GM12878 (cell line): ENCODE data around the gene CD244.

Experiments
- JUNB ChIP-seq: IDR thresholded peaks from 2 replicates; pipeline ENCODE4 v1.6.1; 2016; ENCODE audit warnings: antibody characterized with exemption, mild to moderate bottlenecking
- RB1 ChIP-seq: fragments of 450-650 bp; formaldehyde crosslinking; IDR thresholded peaks from 2 replicates; pipeline ENCODE4 v1.6.1; 2017; ENCODE audit warnings: mild to moderate bottlenecking, borderline replicate concordance
- TF ChIP-seq, protein P1 (sequence below), 3 experiments: IDR thresholded peaks in 2 of 3; conservative IDR thresholded peaks in 1 of 3; 2 replicates each; pipeline ENCODE4 v1.5.1; 2011; ENCODE audit warnings: low read depth in 3 of 3, low read length in 3 of 3, mild to moderate bottlenecking in 3 of 3, control low read depth in 2 of 3, moderate library complexity in 2 of 3, inconsistent platforms in 1 of 3, mixed read lengths in 1 of 3; ENCODE audit not compliant: control insufficient read depth in 2 of 3, insufficient read depth in 1 of 3; ENCODE audit errors: extremely low read depth in 1 of 3
- TF ChIP-seq, protein P2 (sequence below): IDR thresholded peaks from 2 replicates; pipeline ENCODE4 v1.6.1; 2012; ENCODE audit warnings: low read depth, low read length, improper control_type of control experiment

DNA sequence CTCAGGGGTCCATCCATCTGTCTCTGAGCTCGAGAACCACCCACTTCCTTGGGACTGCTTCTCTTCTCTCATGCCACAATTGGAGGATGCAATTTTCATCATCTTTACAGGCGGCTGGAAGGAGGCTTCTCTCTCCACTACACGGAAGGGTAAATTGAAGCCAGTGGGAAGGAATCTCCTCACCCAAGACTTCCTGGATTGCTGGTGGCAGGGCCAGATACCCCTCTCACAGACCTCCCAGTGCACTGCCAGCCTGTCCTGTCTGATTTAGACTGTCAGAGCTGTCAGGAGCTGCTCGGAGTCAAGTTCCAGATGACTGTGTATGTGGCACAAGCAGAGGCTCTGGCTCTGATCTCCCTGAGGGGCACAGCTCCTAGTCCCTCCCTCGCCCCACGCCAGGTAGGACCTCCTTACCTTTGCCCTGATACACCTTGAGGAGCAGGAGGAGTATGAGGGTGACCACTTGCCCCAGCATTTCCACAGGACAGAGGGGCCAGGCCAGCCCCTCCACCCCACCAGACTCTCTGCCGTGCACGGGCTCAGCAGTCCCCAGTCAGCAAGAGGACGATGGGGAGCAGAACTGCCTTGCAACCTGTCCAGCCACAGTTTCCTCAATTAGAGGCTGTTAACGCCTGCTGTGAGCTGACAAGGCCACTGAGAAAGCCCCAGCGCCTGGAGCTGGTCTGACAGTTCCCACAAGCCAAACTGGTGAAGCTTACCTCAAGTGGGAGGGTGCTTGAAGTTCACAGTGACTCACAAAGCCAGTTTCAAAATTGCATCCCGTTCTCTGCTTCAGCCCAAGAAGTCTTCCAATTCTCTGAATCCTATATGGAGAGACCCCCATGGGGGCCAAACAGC lies at the start of gene CD244:
- no peak for TF ChIP-seq RB1
- TF ChIP-seq, protein P1, sequence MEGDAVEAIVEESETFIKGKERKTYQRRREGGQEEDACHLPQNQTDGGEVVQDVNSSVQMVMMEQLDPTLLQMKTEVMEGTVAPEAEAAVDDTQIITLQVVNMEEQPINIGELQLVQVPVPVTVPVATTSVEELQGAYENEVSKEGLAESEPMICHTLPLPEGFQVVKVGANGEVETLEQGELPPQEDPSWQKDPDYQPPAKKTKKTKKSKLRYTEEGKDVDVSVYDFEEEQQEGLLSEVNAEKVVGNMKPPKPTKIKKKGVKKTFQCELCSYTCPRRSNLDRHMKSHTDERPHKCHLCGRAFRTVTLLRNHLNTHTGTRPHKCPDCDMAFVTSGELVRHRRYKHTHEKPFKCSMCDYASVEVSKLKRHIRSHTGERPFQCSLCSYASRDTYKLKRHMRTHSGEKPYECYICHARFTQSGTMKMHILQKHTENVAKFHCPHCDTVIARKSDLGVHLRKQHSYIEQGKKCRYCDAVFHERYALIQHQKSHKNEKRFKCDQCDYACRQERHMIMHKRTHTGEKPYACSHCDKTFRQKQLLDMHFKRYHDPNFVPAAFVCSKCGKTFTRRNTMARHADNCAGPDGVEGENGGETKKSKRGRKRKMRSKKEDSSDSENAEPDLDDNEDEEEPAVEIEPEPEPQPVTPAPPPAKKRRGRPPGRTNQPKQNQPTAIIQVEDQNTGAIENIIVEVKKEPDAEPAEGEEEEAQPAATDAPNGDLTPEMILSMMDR (IDR thresholded peaks at IDR 0.05 in 2 of 3, conservative IDR thresholded peaks at IDR 0.05 in 1 of 3; ENCODE audit: control insufficient read depth in 2 of 3, extremely low read depth in 1 of 3, insufficient read depth in 1 of 3, low read depth in 3 of 3, low read length in 3 of 3), result no peak
- TF ChIP-seq, protein P2, sequence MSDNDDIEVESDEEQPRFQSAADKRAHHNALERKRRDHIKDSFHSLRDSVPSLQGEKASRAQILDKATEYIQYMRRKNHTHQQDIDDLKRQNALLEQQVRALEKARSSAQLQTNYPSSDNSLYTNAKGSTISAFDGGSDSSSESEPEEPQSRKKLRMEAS, result no peak
- no peak for TF ChIP-seq JUNB
